ENCODE measurements around the gene C9. TPM values are rescaled to one million over a fixed set of nuclear protein-coding genes. Genes with fewer than 3 reads are reported as not detected.

The C9 gene
- total and polyA plus RNA-seq, 12 donors: 0.17 TPM; not detected in 11

- Histone ChIP-seq H3K4me1 (peaks cover 0 to 8% (median 0%) of the 10 kb centered on the region in 9 donors), H3K9me3 (peaks cover 0 to 31% (median 0%) of the 10 kb centered on the region in 11 donors), H3K27ac (peak overlapping the region in 1 of 10 donors; percentile 0), H3K4me3 (no peak overlapping the region), H3K36me3 (no peaks in the 10 kb centered on the region), H3K27me3 (no peaks in the 10 kb centered on the region)
- intact Hi-C loops (cut with DNase I): no loop called here
- 30 to 43% methylated on average over 1 of the region's 1 CpG for WGBS, 2 donors
- DNase-seq (no peak), ATAC-seq (no peak)
- TF ChIP-seq CTCF (IDR thresholded peaks at IDR 0.05): no peak
These were observed 10.4 kb downstream of the C9 start for GRCh38 chr5:39353717-39354399.

GRCh38 chr5:39352951-39353350 lies 11.3 kb downstream of the C9 start:
- H3K9me3 ChIP-seq: peaks cover 0 to 31% (median 0%) of the 10 kb centered on the region in 11 donors
- DNase-seq: no peak
- 43 to 62% methylated on average over 1 of the region's 1 CpG for WGBS, 2 donors
- intact Hi-C loops (cut with DNase I): no loop called here
- no peaks in the 10 kb centered on the region for H3K27me3 ChIP-seq
- H3K4me3 ChIP-seq: no peak overlapping the region
- no peak for ATAC-seq
- H3K36me3 ChIP-seq: no peaks in the 10 kb centered on the region
- H3K4me1 ChIP-seq: peaks cover 0 to 8% (median 0%) of the 10 kb centered on the region in 9 donors
- H3K27ac ChIP-seq: peak overlapping the region in 1 of 10 donors; percentile 0
- no peak for TF ChIP-seq CTCF (IDR thresholded peaks at IDR 0.05)

GRCh38 chr5:39352170-39352569 lies 12.1 kb downstream of the C9 start:
- 83 to 88% methylated on average over 2 of the region's 2 CpGs for WGBS, 2 donors
- H3K4me1 ChIP-seq: peaks cover 0 to 8% (median 0%) of the 10 kb centered on the region in 9 donors
- intact Hi-C loops (cut with DNase I): no loop called here
- H3K4me3 ChIP-seq: no peak overlapping the region
- H3K27ac ChIP-seq: no peak overlapping the region
- H3K9me3 ChIP-seq: peaks cover 0 to 31% (median 0%) of the 10 kb centered on the region in 11 donors
- ATAC-seq (no peak), DNase-seq (no peak)
- TF ChIP-seq CTCF (IDR thresholded peaks at IDR 0.05): no peak
- no peaks in the 10 kb centered on the region for H3K36me3 ChIP-seq
- H3K27me3 ChIP-seq: no peaks in the 10 kb centered on the region

- no peak for ATAC-seq
- Histone ChIP-seq H3K9me3 (peaks cover 0 to 31% (median 0%) of the 10 kb centered on the region in 11 donors), H3K4me1 (peaks cover 0 to 8% (median 0%) of the 10 kb centered on the region in 9 donors), H3K27ac (no peak overlapping the region), H3K4me3 (no peak overlapping the region), H3K27me3 (no peaks in the 10 kb centered on the region), H3K36me3 (no peaks in the 10 kb centered on the region)
- WGBS, 2 donors: 86% methylated on average over 4 of the region's 4 CpGs
- no peak for TF ChIP-seq CTCF (IDR thresholded peaks at IDR 0.05)
- intact Hi-C loops (cut with DNase I): no loop called here
- no peak for DNase-seq
These were observed 14.8 kb downstream of the C9 start for GRCh38 chr5:39349484-39349883.
